HG03378 (cell line): ENCODE measurements around the gene FUOM.
"Not testable (repeated sequence)": the region's sequence is repeated elsewhere in the genome, so short reads cannot be mapped to it uniquely, and the experiment has no call there.

ENCODE experiments used
- ATAC-seq: cut with Tn5 transposase; IDR thresholded peaks from one replicate; pipeline ENCODE4 v1.9.1; 2021; ENCODE audit warnings: mild to moderate bottlenecking, moderate library complexity; ENCODE audit not compliant: unreplicated experiment

FUOM gene

GRCh38 chr10:133388973-133389818, 31.4 kb upstream of the FUOM start:
- peak; percentile 90 for ATAC-seq

- no peak for ATAC-seq
Observed at GRCh38 chr10:133388236-133388972, 30.6 kb upstream of the FUOM start.

- not testable (repeated sequence) for ATAC-seq
Observed at GRCh38 chr10:133386951-133387350, 29.1 kb upstream of the FUOM start.

GRCh38 chr10:133385214-133385613, 27.4 kb upstream of the FUOM start:
- ATAC-seq = no peak

- no peak for ATAC-seq
Observed at GRCh38 chr10:133384071-133384470, 26.3 kb upstream of the FUOM start.

GRCh38 chr10:133383551-133383950, 25.7 kb upstream of the FUOM start:
- ATAC-seq = no peak

GRCh38 chr10:133381036-133381435, 23.2 kb upstream of the FUOM start:
- ATAC-seq = no peak

- no peak for ATAC-seq
Observed at GRCh38 chr10:133379801-133380666, 22.2 kb upstream of the FUOM start.

- ATAC-seq = peak; percentile 51
Observed at GRCh38 chr10:133379152-133379800, 21.5 kb upstream of the FUOM start, which contains the start of gene PAOX. Gene PAOX (plus strand): TSS chr10:133379262. CDS start chr10:133379317, 55 bp downstream.

GRCh38 chr10:133378251-133379096, 20.7 kb upstream of the FUOM start:
- ATAC-seq = peak; percentile 34

GRCh38 chr10:133377818-133378250, 20.0 kb upstream of the FUOM start:
- no peak for ATAC-seq

GRCh38 chr10:133377025-133377817, 19.4 kb upstream of the FUOM start:
- no peak for ATAC-seq

- ATAC-seq = not testable (repeated sequence)
Observed at GRCh38 chr10:133376183-133376582, 18.4 kb upstream of the FUOM start.

GRCh38 chr10:133375357-133376115, 17.7 kb upstream of the FUOM start:
- ATAC-seq = no peak

- ATAC-seq = peak; percentile 68
Observed at GRCh38 chr10:133373174-133374090, 15.6 kb upstream of the FUOM start, which contains the start of gene ECHS1. Gene ECHS1 (minus strand): TSS chr10:133373354. CDS start chr10:133373333, 21 bp downstream.

- ATAC-seq = no peak
Observed at GRCh38 chr10:133372507-133372906, 14.7 kb upstream of the FUOM start.
